GM06990 (cell line): ENCODE results near the gene LRP1B.

Experiments used
- DNase-seq: peaks from one replicate; pipeline ENCODE4 v3.0.0-alpha.2; 2011; ENCODE audit not compliant: insufficient read length; ENCODE audit errors: extremely low read depth
- H3K27me3 ChIP-seq: replicated peaks from 2 replicates; pipeline ENCODE4 v1.6.0; 2011; ENCODE audit warnings: low read length; ENCODE audit not compliant: control insufficient read depth, insufficient read depth
- H3K36me3 ChIP-seq: 2 replicates; pipeline ENCODE4 v1.5.1; 2011; ENCODE audit warnings: low read length; ENCODE audit not compliant: control insufficient read depth, insufficient read depth
- H3K4me3 ChIP-seq: replicated peaks from 2 replicates; pipeline ENCODE4 v1.5.1; 2011; ENCODE audit warnings: low read depth, mild to moderate bottlenecking, control low read depth, low read length
- TF ChIP-seq, protein P1 (sequence below): IDR thresholded peaks from 2 replicates; pipeline ENCODE4 v1.5.1; 2011; ENCODE audit warnings: low read length, control low read depth, mild to moderate bottlenecking, inconsistent platforms; ENCODE audit not compliant: insufficient read depth, poor library complexity, severe bottlenecking

Gene LRP1B

DNA sequence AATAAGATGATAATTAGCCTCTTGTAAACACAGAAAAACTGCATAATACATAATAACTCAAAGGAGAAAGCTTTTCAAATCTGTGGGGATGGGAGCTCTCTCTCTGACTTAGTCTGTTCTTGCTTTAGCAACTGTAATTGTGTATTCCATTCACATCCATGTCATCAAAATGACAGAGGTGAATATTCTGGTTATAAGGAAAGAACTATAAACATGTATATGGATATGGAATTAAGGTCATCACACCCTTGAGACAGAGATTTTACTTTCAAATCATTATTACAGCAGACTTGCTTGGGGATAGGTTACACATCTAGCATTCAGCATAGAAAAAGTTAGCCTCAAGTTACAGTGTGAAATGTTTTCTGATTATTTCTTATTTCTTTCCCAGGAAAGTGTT is 497.7 kb downstream of the LRP1B start:
- TF ChIP-seq, protein P1, sequence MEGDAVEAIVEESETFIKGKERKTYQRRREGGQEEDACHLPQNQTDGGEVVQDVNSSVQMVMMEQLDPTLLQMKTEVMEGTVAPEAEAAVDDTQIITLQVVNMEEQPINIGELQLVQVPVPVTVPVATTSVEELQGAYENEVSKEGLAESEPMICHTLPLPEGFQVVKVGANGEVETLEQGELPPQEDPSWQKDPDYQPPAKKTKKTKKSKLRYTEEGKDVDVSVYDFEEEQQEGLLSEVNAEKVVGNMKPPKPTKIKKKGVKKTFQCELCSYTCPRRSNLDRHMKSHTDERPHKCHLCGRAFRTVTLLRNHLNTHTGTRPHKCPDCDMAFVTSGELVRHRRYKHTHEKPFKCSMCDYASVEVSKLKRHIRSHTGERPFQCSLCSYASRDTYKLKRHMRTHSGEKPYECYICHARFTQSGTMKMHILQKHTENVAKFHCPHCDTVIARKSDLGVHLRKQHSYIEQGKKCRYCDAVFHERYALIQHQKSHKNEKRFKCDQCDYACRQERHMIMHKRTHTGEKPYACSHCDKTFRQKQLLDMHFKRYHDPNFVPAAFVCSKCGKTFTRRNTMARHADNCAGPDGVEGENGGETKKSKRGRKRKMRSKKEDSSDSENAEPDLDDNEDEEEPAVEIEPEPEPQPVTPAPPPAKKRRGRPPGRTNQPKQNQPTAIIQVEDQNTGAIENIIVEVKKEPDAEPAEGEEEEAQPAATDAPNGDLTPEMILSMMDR: no peak
- H3K36me3 ChIP-seq: no peaks in the 10 kb centered on the region
- DNase-seq: no peak
- H3K27me3 ChIP-seq: no peaks in the 10 kb centered on the region
- H3K4me3 ChIP-seq: no peak overlapping the region

DNA sequence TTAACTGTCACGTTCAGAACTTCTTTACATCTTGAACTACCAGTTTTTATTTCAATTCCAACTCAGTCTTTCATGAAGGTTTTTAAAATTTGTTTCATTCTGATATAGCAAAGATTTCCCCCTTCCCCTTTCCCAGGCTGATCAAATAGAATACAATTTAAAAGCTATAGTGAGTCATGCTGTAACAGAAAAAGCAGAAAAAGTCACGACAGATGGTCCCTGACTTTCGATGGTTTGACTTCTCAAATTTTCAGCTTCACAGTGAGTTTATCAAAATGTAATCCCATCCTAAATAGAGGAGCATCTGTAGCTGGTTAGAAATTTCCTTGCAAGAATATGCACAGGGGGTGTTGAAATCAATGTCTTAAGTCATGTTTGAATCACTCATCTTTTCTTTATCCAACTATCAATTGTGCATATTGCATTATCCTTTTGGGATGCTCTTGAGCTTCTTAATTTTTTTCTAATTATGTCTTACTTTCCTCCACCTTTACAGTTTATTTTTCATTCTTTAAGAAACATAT is 500.3 kb downstream of the LRP1B start:
- DNase-seq: no peak
- no peaks in the 10 kb centered on the region for H3K27me3 ChIP-seq
- no peak overlapping the region for H3K4me3 ChIP-seq
- TF ChIP-seq, protein P1: no peak
- H3K36me3 ChIP-seq: no peaks in the 10 kb centered on the region

DNA sequence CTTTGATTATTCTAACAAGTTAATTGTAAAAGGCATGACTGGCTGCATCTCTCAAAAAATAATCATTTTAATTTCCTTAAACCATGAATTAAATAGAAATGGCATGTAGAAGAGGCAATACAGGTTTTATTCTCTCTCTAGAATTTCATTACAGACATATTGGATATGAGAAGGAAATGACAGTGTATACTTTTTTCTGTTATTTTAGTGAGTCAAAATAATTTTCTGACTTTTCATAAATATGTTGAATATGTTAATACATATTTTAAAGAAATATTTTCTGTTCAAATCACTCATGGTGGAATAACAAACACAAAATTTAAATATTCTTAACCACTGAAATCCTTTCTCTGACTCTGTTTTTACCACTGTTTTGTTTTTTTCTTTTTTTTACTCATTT is 510.4 kb downstream of the LRP1B start:
- no peak for DNase-seq
- TF ChIP-seq, protein P1: no peak
- Histone ChIP-seq H3K27me3 (no peaks in the 10 kb centered on the region), H3K36me3 (no peaks in the 10 kb centered on the region), H3K4me3 (no peak overlapping the region)

DNA sequence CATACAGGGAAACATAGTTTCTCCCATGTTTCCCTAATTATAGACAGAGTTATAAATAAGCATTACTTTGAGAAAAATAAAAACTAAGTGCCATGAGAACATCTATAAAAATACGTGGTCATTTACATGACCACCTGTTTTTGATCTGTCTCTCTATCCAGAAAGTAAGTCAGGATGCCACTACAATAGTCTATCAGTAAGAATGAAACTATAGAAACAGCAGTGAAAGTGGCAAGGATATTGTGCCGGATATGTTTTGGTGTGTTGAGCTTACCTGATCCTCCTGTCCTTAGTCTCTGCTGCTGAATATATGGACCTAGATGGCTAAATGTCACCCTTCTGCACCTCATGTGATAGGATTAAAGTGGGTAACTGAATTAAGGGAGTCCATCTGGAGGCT is 512.4 kb downstream of the LRP1B start:
- Histone ChIP-seq H3K4me3 (no peak overlapping the region), H3K36me3 (no peaks in the 10 kb centered on the region), H3K27me3 (no peaks in the 10 kb centered on the region)
- no peak for DNase-seq
- TF ChIP-seq, protein P1: no peak

DNA sequence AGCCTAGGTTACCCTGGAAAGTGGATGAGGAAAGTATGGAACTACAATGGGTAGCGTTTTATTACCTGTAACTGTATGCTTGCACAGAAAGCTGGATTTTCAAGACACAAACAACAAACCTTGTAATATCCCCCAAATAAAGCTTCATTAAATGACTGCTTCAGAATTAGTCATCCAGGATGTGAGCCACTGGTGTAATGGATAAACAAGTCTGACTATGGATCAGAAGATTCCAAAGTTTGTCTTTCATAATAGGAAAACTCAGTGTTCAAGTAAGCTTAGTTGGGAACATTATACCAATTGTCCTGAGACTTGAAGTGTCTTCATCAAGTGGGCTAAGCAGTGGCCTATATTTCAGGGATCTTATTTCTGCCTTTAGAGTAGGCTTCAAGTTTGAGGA is 518.8 kb downstream of the LRP1B start:
- no peaks in the 10 kb centered on the region for H3K27me3 ChIP-seq
- TF ChIP-seq, protein P1: no peak
- H3K4me3 ChIP-seq: no peak overlapping the region
- no peak for DNase-seq
- no peaks in the 10 kb centered on the region for H3K36me3 ChIP-seq

DNA sequence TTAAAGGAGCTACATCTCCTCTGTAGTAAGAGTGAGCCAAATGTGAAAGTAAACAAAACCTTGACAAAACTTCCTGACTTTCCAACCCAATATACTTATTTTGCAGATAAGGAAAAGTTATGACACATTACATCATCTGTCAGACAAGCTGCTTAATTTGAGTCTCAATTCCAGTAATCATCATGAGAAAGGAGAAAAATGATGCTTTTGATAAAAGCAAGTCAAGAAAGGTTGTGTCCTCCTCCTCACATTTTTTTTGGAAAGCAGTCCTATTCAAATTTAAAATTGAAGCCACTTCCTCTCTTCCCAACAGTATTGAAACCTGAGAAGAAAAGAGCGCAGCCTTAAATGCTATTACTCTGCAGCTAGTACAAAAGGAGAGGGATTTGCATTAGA is 519.6 kb downstream of the LRP1B start:
- Histone ChIP-seq H3K27me3 (no peaks in the 10 kb centered on the region), H3K36me3 (no peaks in the 10 kb centered on the region), H3K4me3 (no peak overlapping the region)
- DNase-seq: no peak
- TF ChIP-seq, protein P1: no peak
